Right atrium auricular region (tissue), 2 donors: ENCODE data around the gene MMP27. TPM values are rescaled to one million over a fixed set of nuclear protein-coding genes. Genes with fewer than 3 reads are reported as not detected.

Experiments
- DNase-seq: peaks from one replicate; pipeline ENCODE4 v3.0.0-alpha.2; 2019; ENCODE audit warnings: low spot score
- H3K27ac ChIP-seq, 2 donors: fragments of 200-600 bp; sonication (generic); 1 replicate in 1 of 2; 2 replicates in 1 of 2; pipeline ENCODE4 v1.5.1; 2016 to 2019
- H3K27me3 ChIP-seq, 2 donors: fragments of 200-600 bp; sonication (generic); one replicate each; pipeline versions ENCODE4 v1.5.1 to v1.6.0; 2017 to 2019
- H3K36me3 ChIP-seq: fragments of 200-600 bp; sonication (generic); one replicate; pipeline ENCODE4 v1.5.1; 2016
- H3K4me1 ChIP-seq, 2 donors: fragments of 200-600 bp; sonication (generic); one replicate each; pipeline versions ENCODE4 v1.5.1 to v1.6.0; 2017 to 2019
- H3K4me3 ChIP-seq, 2 donors: fragments of 200-600 bp; sonication (generic); 1 replicate in 1 of 2; 2 replicates in 1 of 2; pipeline ENCODE4 v1.5.1; 2017 to 2019; ENCODE audit warnings: mild to moderate bottlenecking in 1 of 2, moderate library complexity in 1 of 2
- H3K9me3 ChIP-seq, 2 donors: fragments of 200-600 bp; sonication (generic); one replicate each; pipeline ENCODE4 v1.5.1; 2019
- total RNA-seq, 2 donors: library from RNA; depleted of rRNA; stranded (reverse); fragments of >200 nt; gene quantifications; one replicate each; pipeline ENCODE4 v1.1.0, GENCODE V29; 2016
- TF ChIP-seq, protein P1 (sequence below), 2 donors: fragments of 200-600 bp; sonication (generic); IDR thresholded peaks; one replicate each; pipeline ENCODE4 v1.5.1; 2019; ENCODE audit warnings: antibody characterized with exemption in 2 of 2

Gene MMP27
- total RNA-seq, 2 donors from 2014 or later = not detected

DNA sequence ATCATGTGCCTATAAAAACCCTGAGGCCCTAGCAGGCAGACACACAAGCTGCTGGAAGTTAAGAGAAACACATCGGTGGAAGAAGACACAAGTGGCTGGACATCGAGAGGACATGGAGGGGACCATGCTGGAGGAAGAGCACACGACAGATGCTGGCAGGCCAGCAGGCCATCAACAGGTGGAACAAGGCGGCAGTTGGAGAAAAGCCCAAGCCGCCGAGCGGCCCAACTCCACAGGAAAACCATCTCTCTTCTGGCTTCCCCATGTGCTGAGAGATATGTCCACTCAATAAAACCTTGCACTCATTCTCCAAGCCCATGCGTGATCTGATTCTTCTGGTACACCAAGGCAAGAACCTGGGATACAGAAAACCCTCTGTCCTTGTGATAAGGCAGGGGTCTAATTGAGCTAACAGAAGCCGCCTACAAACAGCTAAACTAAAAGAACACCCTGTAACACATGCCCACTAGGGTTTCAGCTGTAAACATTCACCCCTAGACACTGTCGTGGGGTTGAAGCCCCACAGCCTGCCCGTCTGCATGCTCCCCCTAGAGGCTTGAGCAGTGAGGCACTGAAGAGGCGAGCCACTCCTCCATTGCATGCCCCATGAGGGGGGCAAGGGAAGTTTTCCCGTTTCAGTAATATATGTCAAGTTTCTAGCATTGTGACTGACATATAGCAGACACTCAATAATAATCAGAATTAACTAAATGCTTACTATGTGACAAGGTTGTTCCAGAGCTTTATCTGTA, 41.4 kb downstream of the MMP27 start:
- H3K36me3 ChIP-seq = no peaks in the 10 kb centered on the region
- TF ChIP-seq, protein P1, sequence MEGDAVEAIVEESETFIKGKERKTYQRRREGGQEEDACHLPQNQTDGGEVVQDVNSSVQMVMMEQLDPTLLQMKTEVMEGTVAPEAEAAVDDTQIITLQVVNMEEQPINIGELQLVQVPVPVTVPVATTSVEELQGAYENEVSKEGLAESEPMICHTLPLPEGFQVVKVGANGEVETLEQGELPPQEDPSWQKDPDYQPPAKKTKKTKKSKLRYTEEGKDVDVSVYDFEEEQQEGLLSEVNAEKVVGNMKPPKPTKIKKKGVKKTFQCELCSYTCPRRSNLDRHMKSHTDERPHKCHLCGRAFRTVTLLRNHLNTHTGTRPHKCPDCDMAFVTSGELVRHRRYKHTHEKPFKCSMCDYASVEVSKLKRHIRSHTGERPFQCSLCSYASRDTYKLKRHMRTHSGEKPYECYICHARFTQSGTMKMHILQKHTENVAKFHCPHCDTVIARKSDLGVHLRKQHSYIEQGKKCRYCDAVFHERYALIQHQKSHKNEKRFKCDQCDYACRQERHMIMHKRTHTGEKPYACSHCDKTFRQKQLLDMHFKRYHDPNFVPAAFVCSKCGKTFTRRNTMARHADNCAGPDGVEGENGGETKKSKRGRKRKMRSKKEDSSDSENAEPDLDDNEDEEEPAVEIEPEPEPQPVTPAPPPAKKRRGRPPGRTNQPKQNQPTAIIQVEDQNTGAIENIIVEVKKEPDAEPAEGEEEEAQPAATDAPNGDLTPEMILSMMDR (IDR thresholded peaks at IDR 0.05) = no peak
- H3K9me3 ChIP-seq = no peaks in the 10 kb centered on the region
- H3K4me3 ChIP-seq = no peak overlapping the region
- H3K27me3 ChIP-seq = no peaks in the 10 kb centered on the region
- DNase-seq = no peak
- no peaks in the 10 kb centered on the region for H3K4me1 ChIP-seq
- H3K27ac ChIP-seq = no peak overlapping the region

DNA sequence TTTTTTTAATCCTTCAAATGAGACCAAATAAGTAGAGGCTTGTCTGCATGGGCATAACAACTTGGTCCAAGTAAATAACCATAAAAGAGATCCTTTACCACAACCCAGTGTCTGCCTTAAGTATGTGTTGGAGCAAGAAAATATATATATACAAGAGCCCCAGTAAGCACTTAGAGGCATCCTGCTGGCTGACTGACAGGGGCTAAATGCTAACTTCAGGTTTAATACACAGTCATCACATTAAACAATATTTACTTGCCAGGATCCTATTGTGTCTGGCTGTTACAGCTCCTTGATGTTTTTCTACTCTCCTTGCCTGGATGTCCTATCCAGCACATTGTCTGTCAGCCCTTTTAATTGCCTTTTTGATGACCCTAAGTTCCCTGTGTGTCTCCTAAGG, 43.0 kb downstream of the MMP27 start:
- Histone ChIP-seq H3K27ac (no peak overlapping the region), H3K27me3 (no peaks in the 10 kb centered on the region), H3K4me3 (no peak overlapping the region), H3K4me1 (no peaks in the 10 kb centered on the region), H3K36me3 (no peaks in the 10 kb centered on the region), H3K9me3 (no peaks in the 10 kb centered on the region)
- TF ChIP-seq, protein P1 (IDR thresholded peaks at IDR 0.05) = no peak
- no peak for DNase-seq

GRCh38 chr11:102661040-102661439, 44.5 kb downstream of the MMP27 start:
- H3K27me3 ChIP-seq = no peaks in the 10 kb centered on the region
- no peaks in the 10 kb centered on the region for H3K36me3 ChIP-seq
- no peak overlapping the region for H3K4me3 ChIP-seq
- H3K9me3 ChIP-seq = no peaks in the 10 kb centered on the region
- no peak for DNase-seq
- no peak overlapping the region for H3K27ac ChIP-seq
- H3K4me1 ChIP-seq = no peaks in the 10 kb centered on the region
- TF ChIP-seq, protein P1 (IDR thresholded peaks at IDR 0.05) = no peak

- no peak for DNase-seq
- H3K9me3 ChIP-seq = peaks cover 0 to 6% of the 10 kb centered on the region in 2 donors
- TF ChIP-seq, protein P1 (IDR thresholded peaks at IDR 0.05) = no peak
Observed at GRCh38 chr11:102656528-102656927, 49.0 kb downstream of the MMP27 start.

GRCh38 chr11:102655547-102655946, 50.0 kb downstream of the MMP27 start:
- Histone ChIP-seq H3K27me3 (no peaks in the 10 kb centered on the region), H3K27ac (no peak overlapping the region), H3K4me3 (no peak overlapping the region), H3K4me1 (no peaks in the 10 kb centered on the region), H3K36me3 (no peaks in the 10 kb centered on the region), H3K9me3 (peaks cover 0 to 6% of the 10 kb centered on the region in 2 donors)
- DNase-seq = no peak
- TF ChIP-seq, protein P1 (IDR thresholded peaks at IDR 0.05) = no peak

More at GRCh38 chr11:102656528-102656927, 49.0 kb downstream of the MMP27 start:
- Histone ChIP-seq H3K4me3 (no peak overlapping the region), H3K36me3 (no peaks in the 10 kb centered on the region), H3K27ac (no peak overlapping the region), H3K4me1 (no peaks in the 10 kb centered on the region), H3K27me3 (no peaks in the 10 kb centered on the region)

GRCh38 chr11:102654761-102655160, 50.8 kb downstream of the MMP27 start:
- no peaks in the 10 kb centered on the region for H3K27me3 ChIP-seq
- no peak for DNase-seq
- H3K4me1 ChIP-seq = no peaks in the 10 kb centered on the region
- H3K9me3 ChIP-seq = peaks cover 0 to 6% of the 10 kb centered on the region in 2 donors
- H3K36me3 ChIP-seq = no peaks in the 10 kb centered on the region
- no peak overlapping the region for H3K27ac ChIP-seq
- no peak overlapping the region for H3K4me3 ChIP-seq
- TF ChIP-seq, protein P1 (IDR thresholded peaks at IDR 0.05) = no peak
